Duodenal mucosa (tissue), 2 donors: ENCODE results near the gene CRAT.
A peak's percentile ranks its signal among the peaks of the same experiment; 100 is the strongest.

Source experiments
- H3K27ac ChIP-seq: one replicate; pipeline ENCODE4 v1.7.0; 2013; ENCODE audit warnings: low read depth, low read length
- H3K27me3 ChIP-seq, 2 donors: one replicate each; pipeline ENCODE4 v1.7.0; 2013; ENCODE audit warnings: low read length in 2 of 2, control low read depth in 1 of 2; ENCODE audit not compliant: insufficient read depth in 2 of 2, control insufficient read depth in 1 of 2
- H3K36me3 ChIP-seq, 2 donors: one replicate each; pipeline ENCODE4 v1.7.0; 2013; ENCODE audit warnings: low read length in 2 of 2, control low read depth in 1 of 2; ENCODE audit not compliant: insufficient read depth in 2 of 2, control insufficient read depth in 1 of 2
- H3K4me1 ChIP-seq, 2 donors: one replicate each; pipeline ENCODE4 v1.7.0; 2013; ENCODE audit warnings: low read length in 2 of 2, control low read depth in 1 of 2; ENCODE audit not compliant: insufficient read depth in 2 of 2, control insufficient read depth in 1 of 2
- H3K4me3 ChIP-seq, 2 donors: one replicate each; pipeline ENCODE4 v1.7.0; 2013; ENCODE audit warnings: low read length in 2 of 2, low read depth in 1 of 2
- H3K9ac ChIP-seq, 2 donors: one replicate each; pipeline ENCODE4 v1.7.0; 2013; ENCODE audit warnings: low read length in 2 of 2, low read depth in 1 of 2
- H3K9me3 ChIP-seq, 2 donors: one replicate each; pipeline ENCODE4 v1.7.0; 2013; ENCODE audit warnings: low read length in 2 of 2, control low read depth in 1 of 2; ENCODE audit not compliant: control insufficient read depth in 1 of 2

Gene CRAT

GRCh38 chr9:129068110-129068509, 42.5 kb downstream of the CRAT start:
- no peaks in the 10 kb centered on the region for H3K27me3 ChIP-seq
- H3K4me1 ChIP-seq, result peaks cover 39 to 42% of the 10 kb centered on the region in 2 donors
- peaks cover 29 to 42% of the 10 kb centered on the region in 2 donors for H3K36me3 ChIP-seq
- H3K9ac ChIP-seq, result no peak overlapping the region
- no peaks in the 10 kb centered on the region for H3K9me3 ChIP-seq
- H3K27ac ChIP-seq, result no peak overlapping the region
- no peak overlapping the region for H3K4me3 ChIP-seq

DNA sequence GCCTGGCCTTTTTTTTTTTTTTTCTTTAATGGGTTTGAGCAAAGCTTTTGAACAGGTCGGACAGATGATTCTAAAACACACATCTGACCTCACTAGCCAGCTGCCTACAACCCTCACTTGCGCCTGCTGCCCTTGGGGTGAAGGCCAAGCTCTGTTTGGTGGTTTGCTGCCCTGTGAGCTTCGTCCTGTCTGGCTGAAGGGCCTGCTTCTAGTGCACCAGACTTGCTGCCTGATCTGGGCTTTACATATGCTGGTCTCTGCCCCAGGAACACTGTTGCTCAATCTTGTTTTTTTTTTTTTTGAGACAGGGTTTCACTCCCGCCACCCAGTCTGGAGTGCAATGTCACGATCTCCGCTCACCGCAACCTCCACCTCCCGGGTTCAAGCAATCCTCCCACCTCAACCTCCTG, 46.1 kb downstream of the CRAT start:
- Histone ChIP-seq H3K4me1 (peaks cover 15 to 16% of the 10 kb centered on the region in 2 donors), H3K27me3 (no peaks in the 10 kb centered on the region), H3K9me3 (no peaks in the 10 kb centered on the region), H3K36me3 (peaks cover 43 to 65% of the 10 kb centered on the region in 2 donors), H3K4me3 (no peak overlapping the region), H3K27ac (no peak overlapping the region), H3K9ac (no peak overlapping the region)

GRCh38 chr9:129063061-129063460, 47.5 kb downstream of the CRAT start:
- peaks cover under 1 to 3% of the 10 kb centered on the region in 2 donors for H3K4me1 ChIP-seq
- no peak overlapping the region for H3K9ac ChIP-seq
- H3K27ac ChIP-seq, result no peak overlapping the region
- no peak overlapping the region for H3K4me3 ChIP-seq
- peaks cover 35 to 67% of the 10 kb centered on the region in 2 donors for H3K36me3 ChIP-seq
- H3K9me3 ChIP-seq, result no peaks in the 10 kb centered on the region
- no peaks in the 10 kb centered on the region for H3K27me3 ChIP-seq

- Histone ChIP-seq H3K9ac (no peak overlapping the region), H3K27me3 (no peaks in the 10 kb centered on the region), H3K9me3 (no peaks in the 10 kb centered on the region), H3K36me3 (peaks cover 25 to 66% of the 10 kb centered on the region in 2 donors), H3K4me1 (peaks cover 0 to 3% of the 10 kb centered on the region in 2 donors), H3K27ac (no peak overlapping the region), H3K4me3 (no peak overlapping the region)
Observed at GRCh38 chr9:129060991-129061390, 49.6 kb downstream of the CRAT start.

- Histone ChIP-seq H3K36me3 (peaks cover 18 to 60% of the 10 kb centered on the region in 2 donors), H3K4me1 (peaks cover 0 to 3% of the 10 kb centered on the region in 2 donors), H3K27ac (no peak overlapping the region), H3K4me3 (no peak overlapping the region), H3K9ac (no peak overlapping the region), H3K9me3 (no peaks in the 10 kb centered on the region), H3K27me3 (no peaks in the 10 kb centered on the region)
Observed at GRCh38 chr9:129059796-129060785, 50.5 kb downstream of the CRAT start.

DNA sequence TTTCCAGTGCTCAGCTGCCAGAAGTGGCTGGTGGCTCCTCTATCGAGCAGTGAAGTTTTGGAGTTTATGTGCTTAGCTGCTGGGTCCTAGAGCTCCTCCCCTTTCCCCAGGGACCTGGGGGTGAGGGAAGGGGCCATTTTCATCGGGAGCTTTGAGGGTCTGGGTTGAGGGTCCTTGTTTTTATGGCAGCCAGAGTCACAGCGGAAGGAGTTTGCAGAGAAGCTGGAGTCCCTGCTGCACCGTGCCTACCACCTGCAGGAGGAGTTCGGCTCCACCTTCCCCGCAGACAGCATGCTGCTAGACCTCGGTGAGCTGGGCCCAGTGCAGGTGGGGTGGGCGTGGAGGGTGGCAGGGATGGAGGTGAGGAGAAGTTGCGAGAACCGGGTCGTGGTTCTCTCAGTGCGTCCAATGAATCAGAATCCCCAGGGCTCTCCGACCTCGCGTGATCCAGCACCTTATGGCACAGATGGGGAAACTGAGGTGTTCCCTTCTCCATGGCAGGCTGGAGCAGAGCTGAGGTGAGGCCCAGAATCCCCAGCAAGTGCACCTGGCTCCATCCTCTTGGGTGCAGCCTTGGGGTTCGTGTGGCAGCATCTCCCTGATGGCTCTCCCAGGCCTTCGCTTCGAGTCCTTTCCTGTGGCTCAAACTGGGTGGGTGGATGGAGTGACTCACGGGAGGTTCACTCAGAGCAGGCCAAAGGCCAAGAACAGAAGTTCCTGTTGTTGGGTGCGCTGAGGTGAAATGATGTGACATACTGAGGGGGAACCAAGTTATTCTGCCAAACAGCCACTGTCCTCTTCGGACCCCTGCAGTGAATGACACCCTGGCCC, 51.4 kb downstream of the CRAT start:
- Histone ChIP-seq H3K4me1 (peaks cover 0 to 3% of the 10 kb centered on the region in 2 donors), H3K36me3 (peaks cover 18 to 60% of the 10 kb centered on the region in 2 donors), H3K27me3 (no peaks in the 10 kb centered on the region), H3K9ac (no peak overlapping the region), H3K27ac (no peak overlapping the region), H3K9me3 (no peaks in the 10 kb centered on the region), H3K4me3 (no peak overlapping the region)

DNA sequence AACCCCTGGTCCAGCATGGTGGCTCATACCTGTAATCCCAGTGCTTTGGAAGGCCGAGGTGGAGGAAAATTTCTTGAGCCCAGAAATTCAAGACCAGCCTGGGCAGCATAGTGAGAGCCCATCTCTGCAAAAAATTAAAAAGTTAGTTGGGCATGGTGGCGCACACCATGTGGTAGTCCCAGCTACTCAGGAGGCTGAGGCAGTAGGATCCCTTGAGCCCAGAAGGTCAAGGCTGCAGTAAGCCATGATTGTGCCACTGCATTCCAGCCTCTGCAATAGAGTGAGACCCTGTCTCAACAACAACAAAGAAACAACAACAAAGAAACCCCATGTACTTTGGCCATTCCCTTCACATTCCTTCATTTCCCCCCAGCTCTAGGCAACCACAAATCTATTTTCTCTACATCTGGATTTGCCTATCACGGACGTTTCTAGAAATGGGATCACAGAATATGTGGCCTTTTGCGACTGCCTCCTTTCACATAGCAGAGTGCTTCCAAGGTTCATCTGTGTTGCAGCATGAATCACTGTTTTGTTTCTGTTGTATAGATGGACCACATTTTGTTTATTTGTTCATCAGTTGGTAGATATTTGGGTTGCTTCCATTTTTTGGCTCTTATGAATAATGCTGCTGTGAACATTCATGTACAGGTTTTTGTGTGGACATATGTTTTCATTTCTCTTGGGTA, 56.3 kb downstream of the CRAT start:
- Histone ChIP-seq H3K4me1 (peaks cover 4 to 8% of the 10 kb centered on the region in 2 donors), H3K4me3 (no peak overlapping the region), H3K36me3 (peaks cover 7 to 37% of the 10 kb centered on the region in 2 donors), H3K9me3 (no peaks in the 10 kb centered on the region), H3K9ac (no peak overlapping the region), H3K27ac (no peak overlapping the region), H3K27me3 (no peaks in the 10 kb centered on the region)

GRCh38 chr9:129053020-129053419, 57.6 kb downstream of the CRAT start:
- no peak overlapping the region for H3K4me3 ChIP-seq
- H3K36me3 ChIP-seq, result peaks cover 18 to 42% of the 10 kb centered on the region in 2 donors
- no peaks in the 10 kb centered on the region for H3K27me3 ChIP-seq
- peaks cover 4 to 8% of the 10 kb centered on the region in 2 donors for H3K4me1 ChIP-seq
- peak overlapping the region in 1 of 2 donors; percentile 21 for H3K9ac ChIP-seq
- H3K9me3 ChIP-seq, result no peaks in the 10 kb centered on the region
- no peak overlapping the region for H3K27ac ChIP-seq

- H3K9me3 ChIP-seq, result no peaks in the 10 kb centered on the region
- no peak overlapping the region for H3K4me3 ChIP-seq
- H3K27ac ChIP-seq, result peak overlapping the region; percentile 65
- H3K36me3 ChIP-seq, result peaks cover 19 to 43% of the 10 kb centered on the region in 2 donors
- no peaks in the 10 kb centered on the region for H3K27me3 ChIP-seq
- peaks cover 4 to 8% of the 10 kb centered on the region in 2 donors for H3K4me1 ChIP-seq
- H3K9ac ChIP-seq, result peak overlapping the region; percentile 4 to 21
Observed at GRCh38 chr9:129052592-129052991, 58.0 kb downstream of the CRAT start.
